Keratinocyte (primary cell): ENCODE results near the gene CCDC146. TPM values are rescaled to one million over a fixed set of nuclear protein-coding genes. Genes with fewer than 3 reads are reported as not detected.

Source experiments
- DNase-seq: peaks from one replicate; pipeline ENCODE4 v3.0.0-alpha.2; 2011; ENCODE audit warnings: low read depth, missing footprints, low spot score
- FAIRE-seq: peaks from 2 replicates; lab custom pipeline; 2011; peaks lifted over from hg19 to GRCh38; lab: Jason Lieb, UNC
- H2AFZ ChIP-seq: 2 replicates; pipeline ENCODE4 v1.6.0; 2012; ENCODE audit warnings: low read length, control low read depth, inconsistent platforms; ENCODE audit not compliant: control insufficient read depth
- H3K27ac ChIP-seq: 2 replicates; pipeline ENCODE4 v1.5.1; 2011; ENCODE audit warnings: low read length; ENCODE audit not compliant: control insufficient read depth, insufficient read depth
- H3K27me3 ChIP-seq: 3 replicates; pipeline ENCODE4 v1.6.0; 2011; ENCODE audit warnings: low read length; ENCODE audit not compliant: control insufficient read depth, insufficient read depth; ENCODE audit errors: extremely low read depth
- H3K36me3 ChIP-seq, 2 experiments: 2 replicates in 1 of 2; 3 replicates in 1 of 2; pipeline ENCODE4 v1.5.1; 2011; ENCODE audit warnings: low read length in 2 of 2, mild to moderate bottlenecking in 1 of 2; ENCODE audit not compliant: control insufficient read depth in 2 of 2, insufficient read depth in 2 of 2; ENCODE audit errors: extremely low read depth in 1 of 2
- H3K4me1 ChIP-seq: 3 replicates; pipeline ENCODE4 v1.5.1; 2011; ENCODE audit warnings: low read length; ENCODE audit not compliant: control insufficient read depth, insufficient read depth; ENCODE audit errors: extremely low read depth
- H3K4me2 ChIP-seq: 3 replicates; pipeline ENCODE4 v1.6.0; 2011; ENCODE audit warnings: low read depth, low read length; ENCODE audit not compliant: control insufficient read depth, insufficient read depth; ENCODE audit errors: extremely low read depth
- H3K4me3 ChIP-seq, 3 experiments: fragments of 200-600 bp in 1 of 3; sonication (generic) in 1 of 3; 2 replicates in 2 of 3; 3 replicates in 1 of 3; pipeline ENCODE4 v1.5.1; 2011 to 2016; ENCODE audit warnings: low read length in 3 of 3, mild to moderate bottlenecking in 3 of 3, control low read depth in 2 of 3, inconsistent platforms in 1 of 3, low read depth in 1 of 3, mixed read lengths in 1 of 3, mixed run types in 1 of 3, moderate library complexity in 1 of 3; ENCODE audit not compliant: control insufficient read depth in 2 of 3, insufficient read depth in 2 of 3; ENCODE audit errors: extremely low read depth in 1 of 3
- H3K79me2 ChIP-seq: 2 replicates; pipeline ENCODE4 v1.6.0; 2012; ENCODE audit warnings: low read length; ENCODE audit not compliant: control insufficient read depth, insufficient read depth
- H3K9ac ChIP-seq: 3 replicates; pipeline ENCODE4 v1.6.0; 2011; ENCODE audit warnings: low read length; ENCODE audit not compliant: control insufficient read depth, insufficient read depth; ENCODE audit errors: extremely low read depth
- H3K9me1 ChIP-seq: 3 replicates; pipeline ENCODE4 v1.6.0; 2011; ENCODE audit warnings: low read length; ENCODE audit not compliant: control insufficient read depth, insufficient read depth; ENCODE audit errors: extremely low read depth
- H3K9me3 ChIP-seq: 2 replicates; pipeline ENCODE4 v1.5.1; 2012; ENCODE audit warnings: low read depth, low read length; ENCODE audit not compliant: control insufficient read depth
- H4K20me1 ChIP-seq: 3 replicates; pipeline ENCODE4 v1.6.0; 2011; ENCODE audit warnings: low read length; ENCODE audit not compliant: control insufficient read depth, insufficient read depth; ENCODE audit errors: extremely low read depth
- CTCF ChIP-seq, 3 experiments: IDR thresholded peaks in 1 of 3; conservative IDR thresholded peaks in 1 of 3; optimal IDR thresholded peaks in 1 of 3; 2 replicates in 2 of 3; 3 replicates in 1 of 3; pipeline versions ENCODE3 to v1.5.1; 2011; ENCODE audit warnings: low read length in 3 of 3, mild to moderate bottlenecking in 3 of 3, moderate library complexity in 2 of 3, control low read depth in 1 of 3, inconsistent platforms in 1 of 3; ENCODE audit not compliant: insufficient read depth in 2 of 3; ENCODE audit errors: extremely low read depth in 1 of 3
- EZH2 ChIP-seq: IDR thresholded peaks from one replicate; pipeline ENCODE4 v1.6.1; 2012; ENCODE audit warnings: inconsistent platforms, mild to moderate bottlenecking, low read length, moderate library complexity
- dilution Hi-C: fragments of 300-500 bp; cut with MboI; formaldehyde crosslinking; loops from one replicate; pipeline ENCODE4 v1.7.0; 2020; ENCODE audit warnings: low sequenced_read_pairs; ENCODE audit not compliant: extremely low pct_ligation_motif_present
- polyA plus RNA-seq, 5 experiments: library from polyadenylated mRNA; depleted of rRNA in 3 of 5; stranded (reverse) in 3 of 5; stranded (forward) in 1 of 5; unstranded in 1 of 5; fragments of >200 nt; gene quantifications; 1 replicate in 1 of 5; 2 replicates in 3 of 5; 3 replicates in 1 of 5; pipeline versions ENCODE4 v1.2.1 to v1.2.3, GENCODE V29; 2011 to 2012; ENCODE audit warnings: missing spikeins in 2 of 5, low read depth in 1 of 5, low replicate concordance in 1 of 5

The CCDC146 gene
- polyA plus RNA-seq, 1 donor (not counting 4 experiments of a cell fraction or from before 2014, with no cell fraction given): 5.7 TPM

GRCh38 chr7:77232467-77232866, 110.1 kb downstream of the CCDC146 start:
- Histone ChIP-seq H3K9me1 (no peaks in the 10 kb centered on the region), H4K20me1 (no peaks in the 10 kb centered on the region), H3K4me1 (no peaks in the 10 kb centered on the region), H3K27me3 (no peaks in the 10 kb centered on the region), H3K79me2 (no peaks in the 10 kb centered on the region), H3K4me2 (no peak overlapping the region), H3K4me3 (no peak overlapping the region), H3K27ac (no peak overlapping the region), H3K9me3 (no peaks in the 10 kb centered on the region), H2AFZ (no peak overlapping the region), H3K36me3 (no peaks in the 10 kb centered on the region), H3K9ac (no peak overlapping the region)
- dilution Hi-C loops: no loop called here
- no peak for FAIRE-seq
- DNase-seq: no peak
- TF ChIP-seq EZH2: no peak
- no peak for TF ChIP-seq CTCF (optimal IDR thresholded peaks at IDR 0.05 in 1 of 3, IDR thresholded peaks at IDR 0.05 in 1 of 3, conservative IDR thresholded peaks at IDR 0.05 in 1 of 3; ENCODE audit: extremely low read depth in 1 of 3, insufficient read depth in 2 of 3, low read length in 3 of 3)

- H3K4me2 ChIP-seq: no peak overlapping the region
- H3K36me3 ChIP-seq: no peaks in the 10 kb centered on the region
- H3K9ac ChIP-seq: no peak overlapping the region
- no peak for FAIRE-seq
- no peak overlapping the region for H3K27ac ChIP-seq
- no peaks in the 10 kb centered on the region for H3K9me3 ChIP-seq
- no peaks in the 10 kb centered on the region for H3K9me1 ChIP-seq
- no peaks in the 10 kb centered on the region for H3K79me2 ChIP-seq
- no peak overlapping the region for H3K4me3 ChIP-seq
- H2AFZ ChIP-seq: no peak overlapping the region
- TF ChIP-seq EZH2 (no peak), CTCF (optimal IDR thresholded peaks at IDR 0.05 in 1 of 3, IDR thresholded peaks at IDR 0.05 in 1 of 3, conservative IDR thresholded peaks at IDR 0.05 in 1 of 3; ENCODE audit: extremely low read depth in 1 of 3, insufficient read depth in 2 of 3, low read length in 3 of 3) (no peak)
- dilution Hi-C loops: no loop called here
- no peaks in the 10 kb centered on the region for H3K4me1 ChIP-seq
- no peaks in the 10 kb centered on the region for H4K20me1 ChIP-seq
- no peak for DNase-seq
- H3K27me3 ChIP-seq: no peaks in the 10 kb centered on the region
Observed at GRCh38 chr7:77235276-77235675, 112.9 kb downstream of the CCDC146 start.
